ENCODE results near the gene SERPINA12.
"Not testable (repeated sequence)": the region's sequence is repeated elsewhere in the genome, so short reads cannot be mapped to it uniquely, and the experiment has no call there.

SERPINA12 gene

DNA sequence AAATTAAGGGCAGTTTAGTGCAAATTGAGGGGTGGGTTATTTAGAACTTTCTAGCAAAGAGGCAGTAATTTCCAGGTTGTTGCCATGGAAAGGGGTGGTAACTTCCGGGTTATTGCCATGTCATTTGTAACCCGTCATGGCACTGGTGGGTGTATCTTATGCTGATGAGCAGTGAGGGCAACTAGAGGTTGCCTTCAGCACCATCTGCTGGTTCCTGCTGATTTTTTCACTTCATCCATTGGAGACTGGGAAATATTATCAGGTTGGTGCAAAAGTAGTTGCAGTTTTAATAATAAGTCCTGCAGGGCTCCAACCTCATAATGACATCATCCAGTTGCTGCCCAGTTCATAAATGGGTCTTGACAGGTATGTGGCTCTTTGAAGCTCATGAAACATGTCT is 27.6 kb upstream of the SERPINA12 start:
- no peak for DNase-seq (ENCODE audit: low read depth)

DNA sequence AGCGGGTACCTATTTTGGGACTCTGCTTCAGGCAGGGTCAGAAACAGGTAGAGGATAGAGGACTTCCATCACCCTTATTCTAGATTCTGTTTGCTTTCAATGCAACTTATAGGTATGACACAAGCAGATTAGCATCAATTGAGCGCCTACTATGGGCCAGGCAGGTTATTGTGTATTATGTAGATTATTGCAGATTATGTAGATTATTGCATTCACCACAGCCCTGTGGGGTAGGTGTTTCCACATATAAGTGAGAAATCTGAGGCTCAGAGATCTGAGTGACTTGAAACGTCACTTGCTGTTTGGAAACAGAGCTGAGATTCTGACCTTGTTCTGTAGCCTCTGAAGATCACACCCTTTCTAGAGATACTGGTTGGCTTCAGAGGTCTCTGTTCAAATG is 26.2 kb upstream of the SERPINA12 start:
- DNase-seq (ENCODE audit: low read depth) = no peak

DNA sequence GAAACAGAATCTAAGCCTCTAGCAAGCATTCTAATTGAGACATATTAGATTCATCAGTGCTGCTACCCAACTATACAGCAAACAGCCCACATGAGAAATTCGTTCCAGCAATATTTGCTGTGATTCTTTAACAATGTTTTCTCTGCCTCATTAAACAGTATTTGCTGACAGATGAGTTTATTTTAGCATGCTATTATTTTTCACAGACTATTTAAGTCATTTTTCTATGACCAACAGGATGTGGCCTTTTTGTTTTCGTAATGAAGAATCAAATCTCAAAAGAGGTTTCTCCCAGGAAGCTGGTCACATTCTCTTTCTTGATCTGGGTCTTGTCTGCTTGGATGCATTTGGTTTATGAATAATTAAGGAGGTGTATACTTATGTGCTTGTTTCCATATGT is 23.2 kb upstream of the SERPINA12 start:
- DNase-seq (ENCODE audit: low read depth) = no peak

DNA sequence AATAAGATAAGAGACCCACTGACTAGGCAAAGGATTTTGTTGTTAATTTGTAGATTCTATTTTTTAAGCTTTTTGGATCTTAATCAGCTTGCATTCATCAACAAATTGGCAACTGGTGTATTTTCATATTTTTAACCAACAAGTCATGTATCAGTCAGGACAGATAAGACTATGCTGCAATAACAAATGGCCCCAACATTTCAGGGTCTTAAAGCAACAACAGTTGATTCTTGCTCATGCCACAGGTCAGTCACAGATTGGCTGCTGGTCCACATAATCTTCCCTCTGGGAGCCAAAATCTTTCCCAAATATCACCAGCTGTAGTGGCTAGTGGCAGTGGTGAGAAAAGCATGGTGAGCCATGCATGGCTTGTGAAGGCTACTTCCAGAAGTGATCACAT is 21.9 kb upstream of the SERPINA12 start:
- DNase-seq (ENCODE audit: low read depth) = no peak

DNA sequence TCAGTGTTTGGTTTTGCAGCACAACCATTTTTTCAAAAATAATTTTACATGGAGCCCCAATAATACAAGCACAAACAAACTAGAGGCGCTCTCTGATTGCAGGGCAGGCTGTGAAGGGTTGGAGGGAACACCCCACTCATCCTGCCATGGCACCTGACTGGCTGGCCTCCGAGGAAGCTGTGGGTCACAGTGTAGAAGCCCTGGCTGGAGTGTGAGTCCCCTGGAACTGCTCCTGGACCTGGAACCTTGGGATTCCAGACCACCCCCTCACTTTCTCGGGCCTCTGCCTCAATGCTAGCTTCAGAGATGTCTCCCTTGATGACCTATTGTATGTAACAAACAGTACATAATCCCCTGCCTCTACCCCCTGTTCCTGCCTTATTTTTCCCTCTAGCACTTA is 14.8 kb upstream of the SERPINA12 start:
- no peak for DNase-seq (ENCODE audit: low read depth)

DNA sequence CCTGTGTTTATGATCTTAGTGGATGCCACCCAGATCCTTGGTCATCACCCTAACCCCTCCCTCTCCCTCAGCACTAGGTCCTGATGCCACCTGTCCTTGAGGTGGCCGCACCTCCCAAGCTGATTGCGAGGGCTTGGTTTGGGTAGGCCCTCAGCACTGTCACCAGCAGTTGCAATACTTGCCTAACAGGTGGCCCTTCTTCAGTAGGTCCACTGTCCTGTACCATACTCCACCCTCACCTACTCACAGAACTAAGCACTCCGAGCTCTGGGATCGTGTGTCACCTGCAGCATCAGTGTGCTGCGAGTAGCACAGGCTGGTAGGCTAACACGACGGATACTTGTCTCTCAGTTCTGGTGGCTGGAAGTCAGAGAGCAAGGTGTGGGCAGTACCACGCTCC is 14.0 kb upstream of the SERPINA12 start:
- DNase-seq (ENCODE audit: low read depth) = no peak

DNA sequence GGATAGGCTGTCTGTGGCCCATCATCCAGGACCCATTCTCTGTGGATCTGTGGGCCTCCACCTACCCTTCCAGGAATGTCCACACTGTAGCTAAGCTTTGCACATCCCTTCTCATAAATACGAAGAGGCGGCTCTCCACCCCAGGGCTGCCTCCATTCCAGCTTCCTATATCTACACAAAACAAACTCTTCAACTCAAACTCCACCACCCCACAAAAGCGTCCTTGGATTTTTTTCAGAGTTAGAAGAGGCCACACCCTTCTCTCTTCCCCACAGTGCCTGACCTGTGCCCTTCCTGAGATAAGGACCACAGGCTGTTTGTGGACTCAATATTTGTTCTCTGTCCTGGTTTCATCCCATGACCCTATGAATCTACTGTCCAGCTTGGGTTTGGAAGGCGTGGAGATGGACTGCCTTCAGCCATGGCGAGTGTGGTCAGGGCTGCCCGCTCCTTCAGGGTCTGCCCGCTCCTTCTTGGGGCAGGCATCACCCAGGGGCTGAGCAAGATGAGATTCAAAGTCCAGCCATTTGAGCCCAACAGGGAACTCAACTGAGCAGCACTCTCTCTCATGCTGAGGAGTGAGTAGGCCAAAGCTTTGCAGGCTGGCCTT is 13.0 kb upstream of the SERPINA12 start:
- no peak for DNase-seq (ENCODE audit: low read depth)

DNA sequence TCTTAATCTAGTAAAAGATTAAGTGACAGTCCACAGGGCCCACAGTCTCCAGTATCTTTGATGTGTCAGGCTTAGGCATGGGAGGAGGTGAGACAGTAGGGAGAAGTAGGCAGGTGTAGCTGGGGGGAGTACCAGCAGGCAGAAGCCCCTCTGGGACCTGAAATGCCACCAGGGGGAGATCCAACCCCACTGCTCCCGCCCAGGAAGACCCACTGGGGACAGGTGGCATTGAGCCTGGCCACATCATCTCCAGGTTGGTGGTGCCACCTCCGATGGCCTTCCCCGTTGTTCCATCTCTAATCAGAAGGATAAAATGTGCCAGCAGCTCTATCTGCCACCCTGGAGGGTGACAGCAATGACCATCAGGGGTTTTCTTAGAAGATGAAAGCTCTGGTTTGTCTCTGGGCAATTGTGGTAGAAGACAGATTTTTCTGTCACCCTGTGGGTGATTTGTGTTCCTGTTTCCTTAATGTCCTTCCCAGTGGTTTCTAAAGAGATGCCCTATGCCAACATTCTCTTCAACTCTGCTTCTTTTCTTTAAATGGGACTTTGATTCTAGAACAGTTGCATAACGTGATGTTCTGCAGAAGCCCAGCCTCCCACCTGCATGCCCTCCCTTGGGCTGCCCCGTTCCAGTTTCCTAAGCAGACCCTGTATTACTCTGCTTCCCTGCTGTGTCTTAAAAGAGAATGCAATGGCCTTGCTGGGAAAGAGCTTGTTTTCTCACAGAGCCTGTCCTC is 12.3 kb upstream of the SERPINA12 start:
- DNase-seq (ENCODE audit: low read depth) = no peak

DNA sequence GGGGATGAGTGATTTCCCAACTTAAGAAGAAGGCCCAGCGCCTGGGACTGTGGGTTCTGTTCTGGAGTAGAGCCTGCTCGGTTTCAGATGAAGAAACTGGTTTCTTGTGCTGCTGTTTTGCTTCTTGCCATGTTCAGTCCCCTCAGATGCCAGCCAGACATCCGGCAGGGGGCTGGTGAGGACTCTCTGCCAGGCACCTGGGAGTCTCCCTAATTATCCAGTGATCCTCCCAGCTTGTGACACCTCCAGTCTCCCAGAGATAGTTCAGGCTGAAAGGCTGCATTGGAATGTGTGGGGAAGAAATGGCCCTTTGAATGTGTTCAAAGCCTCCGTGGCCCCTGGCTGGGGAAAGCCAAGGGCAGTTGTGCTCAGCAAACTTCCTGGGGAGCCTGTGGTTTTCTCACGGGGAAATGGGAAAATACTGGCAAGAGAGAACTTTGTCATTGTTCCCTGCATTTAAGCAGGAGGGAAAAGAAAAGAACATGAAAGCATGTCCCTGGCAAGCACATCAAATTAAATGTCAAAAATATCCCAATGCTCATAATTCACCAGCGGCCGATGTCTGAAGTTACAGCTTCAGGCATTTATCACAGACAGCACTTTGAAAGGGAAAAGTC is 8.5 kb upstream of the SERPINA12 start:
- no peak for DNase-seq (ENCODE audit: low read depth)

DNA sequence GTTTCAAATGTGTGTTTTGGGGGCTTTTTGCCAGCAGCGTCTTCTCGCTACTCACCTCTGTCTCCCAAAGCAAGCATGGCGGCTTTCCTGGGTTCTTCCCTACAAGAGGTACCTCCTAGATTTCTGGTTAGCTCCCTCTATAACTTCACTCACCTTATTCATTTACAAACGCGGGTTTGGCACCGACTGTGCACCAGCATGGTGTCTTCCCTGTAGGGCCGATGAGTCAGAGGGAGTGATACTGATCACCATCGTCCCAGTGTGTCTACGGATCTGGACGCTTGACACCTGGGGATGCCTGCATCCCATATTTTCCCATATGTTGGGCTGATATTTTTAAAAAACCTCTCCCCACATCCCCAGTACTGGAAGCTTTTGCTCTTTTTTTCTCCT is 8.0 kb upstream of the SERPINA12 start:
- no peak for DNase-seq (ENCODE audit: low read depth)

DNA sequence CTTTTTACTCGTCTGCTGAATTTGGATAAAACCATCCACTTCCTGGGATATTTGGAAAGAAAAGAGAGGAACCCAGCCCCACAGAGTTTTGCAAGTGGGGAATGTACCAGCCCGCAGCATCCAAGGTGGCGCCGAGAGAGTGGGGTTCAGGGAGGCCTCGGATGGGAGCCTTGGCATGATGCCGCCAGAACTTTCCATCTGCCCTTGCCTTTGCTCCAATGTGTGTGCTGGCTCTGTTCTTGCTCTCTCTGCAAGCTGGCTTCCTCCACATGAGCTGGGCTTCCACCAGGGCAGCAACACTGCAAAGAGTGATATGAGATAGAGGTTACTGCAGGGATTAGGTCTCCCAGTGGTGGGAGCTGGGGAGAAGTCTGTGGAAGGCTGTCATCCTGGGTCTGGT is 6.6 kb upstream of the SERPINA12 start:
- DNase-seq (ENCODE audit: low read depth) = no peak

DNA sequence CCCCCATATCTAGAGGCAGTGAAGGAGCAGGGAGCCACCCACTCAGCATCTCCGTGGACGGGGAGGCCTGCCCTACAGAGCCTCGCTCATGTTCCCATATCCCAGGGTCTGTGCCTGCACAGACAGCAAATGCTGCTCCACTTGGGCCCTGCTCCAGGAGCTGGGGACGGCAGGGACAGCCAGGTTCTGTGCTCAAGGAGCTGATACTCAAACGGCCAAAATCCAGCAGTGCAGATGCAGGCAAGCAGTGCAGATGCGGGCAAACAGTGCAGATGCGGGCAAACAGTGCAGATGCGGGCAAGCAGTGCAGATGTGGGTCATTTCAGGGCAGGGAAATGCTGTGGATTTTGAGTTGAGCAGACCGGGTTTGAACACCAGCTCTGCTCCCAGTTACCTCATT is 6.2 kb upstream of the SERPINA12 start:
- DNase-seq (ENCODE audit: low read depth) = no peak

DNA sequence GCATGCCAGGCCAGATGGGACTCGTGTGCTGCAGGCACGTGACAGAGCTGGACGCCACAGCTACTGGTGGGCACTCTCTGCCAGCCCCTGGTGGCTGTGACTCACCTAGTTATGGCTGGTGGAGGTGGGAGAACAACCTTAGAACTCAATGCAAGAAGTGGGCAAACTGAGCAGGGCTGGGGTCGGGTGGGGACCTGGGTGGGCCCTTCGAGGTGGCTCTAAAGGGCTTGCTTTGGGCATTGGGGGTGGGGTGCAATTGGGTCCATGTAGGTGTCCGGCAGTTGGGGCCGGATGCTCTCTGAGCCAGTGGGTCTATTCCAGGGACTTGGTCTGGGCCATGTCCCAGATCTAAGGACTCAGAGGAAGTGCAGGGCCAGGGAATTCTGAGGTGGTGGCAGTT is 5.1 kb upstream of the SERPINA12 start:
- DNase-seq (ENCODE audit: low read depth) = no peak

DNA sequence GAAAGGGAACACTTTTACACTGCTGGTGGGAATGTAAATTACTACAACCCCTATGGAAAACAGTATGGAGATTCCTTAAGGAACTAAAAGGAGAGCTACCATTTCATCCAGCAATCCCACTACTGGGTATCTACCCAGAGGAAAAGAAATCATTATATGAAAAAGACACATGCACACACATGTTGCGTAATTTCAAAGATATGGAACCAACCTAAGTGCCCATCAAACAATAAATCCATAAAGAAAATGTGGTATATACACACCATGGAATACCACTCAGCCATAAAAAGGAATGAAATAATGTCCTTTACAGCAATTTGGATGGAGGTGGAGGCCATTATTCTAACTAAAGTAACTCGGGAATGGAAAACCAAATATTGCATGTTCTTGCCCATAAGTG is 1.2 kb upstream of the SERPINA12 start:
- DNase-seq (ENCODE audit: low read depth) = not testable (repeated sequence)

DNA sequence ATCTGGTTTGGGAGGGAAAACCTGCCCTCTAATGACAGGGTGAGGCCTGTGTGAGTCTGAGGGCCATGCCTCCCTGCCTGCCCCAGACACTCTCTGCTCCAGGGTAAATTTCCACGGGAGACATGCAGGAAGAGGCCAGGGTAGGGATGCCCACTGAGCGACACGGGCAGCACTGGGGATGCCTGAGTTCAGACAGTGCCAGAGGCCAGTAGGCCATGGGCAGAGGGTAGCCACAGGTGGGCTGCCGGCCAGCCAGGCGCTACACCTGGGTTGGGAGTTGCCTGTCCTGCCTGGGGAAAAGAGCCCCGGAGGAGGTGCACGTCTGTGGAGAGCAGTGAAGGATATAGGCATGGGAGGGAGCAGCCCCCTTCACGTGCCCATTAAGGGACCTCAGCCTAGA is 3.6 kb downstream of the SERPINA12 start:
- no peak for DNase-seq (ENCODE audit: low read depth)

DNA sequence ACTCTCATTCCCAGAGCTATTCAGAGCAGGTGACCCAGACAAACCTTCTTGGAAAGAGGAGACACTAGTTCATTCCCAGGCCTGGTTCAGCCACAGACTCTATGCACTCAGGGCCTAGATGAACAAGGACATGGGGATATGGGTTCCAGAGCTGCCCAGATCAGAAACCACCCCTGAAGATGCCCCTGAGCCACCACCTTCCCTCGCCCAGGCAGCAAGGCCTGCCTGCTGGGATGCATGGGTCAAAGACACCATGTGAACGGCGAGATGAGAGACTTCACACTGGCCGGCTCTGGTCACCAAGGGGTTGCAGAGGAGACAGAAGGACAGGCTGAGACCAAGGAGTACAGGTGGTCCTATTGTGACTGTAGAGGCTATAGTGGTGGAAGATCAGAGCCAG is 4.1 kb downstream of the SERPINA12 start:
- no peak for DNase-seq (ENCODE audit: low read depth)

DNA sequence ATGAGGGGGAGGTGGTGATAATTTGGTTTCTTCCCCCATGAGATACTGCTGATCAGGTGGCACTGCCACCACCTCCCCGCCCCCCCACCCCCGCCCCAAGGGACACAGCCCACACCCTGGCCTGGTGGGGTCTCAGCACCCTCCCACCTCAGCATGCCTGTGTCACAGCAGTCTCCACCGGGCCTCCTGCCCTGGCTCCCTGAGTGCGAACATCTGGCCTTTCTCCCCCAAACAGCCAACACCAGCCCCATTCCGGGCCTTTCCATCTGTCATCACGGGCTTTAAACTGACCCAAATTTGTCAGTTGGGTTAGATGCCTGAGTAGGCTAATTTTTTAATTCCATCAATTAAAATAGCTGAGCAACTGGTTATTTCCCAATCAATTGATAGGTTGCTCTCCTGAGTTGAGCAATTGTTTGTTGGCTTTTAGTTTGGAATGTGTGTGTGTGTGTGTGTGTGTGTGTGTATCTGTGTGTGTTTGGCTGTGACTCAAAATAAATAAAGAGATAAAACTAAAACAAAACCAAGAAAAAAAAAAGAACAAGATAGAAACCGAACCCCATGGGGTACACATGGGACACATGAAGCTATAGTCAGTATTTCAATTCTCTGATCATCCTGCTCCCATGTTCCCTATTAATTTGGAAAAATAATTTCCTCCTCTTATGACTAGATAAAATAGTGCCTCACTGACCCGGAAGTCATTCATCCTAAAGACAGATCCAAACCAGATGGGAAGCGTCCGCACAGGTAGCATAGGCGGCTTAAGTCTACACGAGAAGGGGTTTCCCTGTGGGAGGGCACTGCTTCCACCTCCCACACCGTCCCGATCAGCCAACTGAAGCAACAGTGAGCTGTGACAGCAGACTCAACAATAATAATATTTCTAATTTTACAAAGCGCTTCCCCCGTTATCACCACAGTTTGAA is 7.4 kb downstream of the SERPINA12 start:
- DNase-seq (ENCODE audit: low read depth) = no peak

DNA sequence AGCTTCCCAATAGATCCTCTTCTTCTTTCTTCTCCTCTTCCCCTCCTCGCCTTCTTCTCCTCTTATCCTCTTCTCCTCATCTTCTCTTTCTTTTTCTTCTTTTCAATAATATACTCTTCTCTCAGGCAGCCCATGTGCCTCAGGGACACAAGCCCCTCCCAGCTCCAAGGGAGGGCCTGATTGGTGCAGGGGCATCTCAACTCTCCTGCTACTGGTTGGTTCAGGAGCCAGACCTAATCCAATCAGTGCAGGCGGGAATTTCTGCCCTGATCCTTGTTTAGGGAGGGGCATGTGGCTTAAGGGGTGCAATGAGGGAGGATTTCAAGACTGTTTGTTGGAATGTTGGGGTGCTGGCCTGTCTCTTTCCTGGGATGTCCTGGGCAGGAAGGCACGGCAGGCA is 9.0 kb downstream of the SERPINA12 start:
- DNase-seq (ENCODE audit: low read depth) = no peak

DNA sequence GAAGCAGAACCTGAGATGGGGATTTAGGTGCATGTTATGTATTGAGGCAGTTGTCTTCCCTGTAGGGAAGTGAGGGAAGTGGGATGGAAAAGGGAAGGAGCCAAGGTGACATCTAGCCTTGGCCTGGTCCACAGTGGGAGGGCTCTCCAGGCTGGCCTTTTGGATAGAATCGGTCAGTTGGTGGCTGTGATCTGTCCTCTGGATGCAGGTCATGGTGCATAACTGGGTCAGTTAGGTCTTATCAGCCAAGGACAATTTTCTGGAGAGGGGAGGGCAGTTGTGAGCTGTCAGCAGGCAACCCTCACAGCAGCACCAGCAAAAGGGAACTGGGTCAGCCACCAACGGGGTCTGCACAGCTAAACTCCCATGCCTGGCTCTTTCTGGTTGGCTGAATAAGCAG is 9.6 kb downstream of the SERPINA12 start:
- no peak for DNase-seq (ENCODE audit: low read depth)

DNA sequence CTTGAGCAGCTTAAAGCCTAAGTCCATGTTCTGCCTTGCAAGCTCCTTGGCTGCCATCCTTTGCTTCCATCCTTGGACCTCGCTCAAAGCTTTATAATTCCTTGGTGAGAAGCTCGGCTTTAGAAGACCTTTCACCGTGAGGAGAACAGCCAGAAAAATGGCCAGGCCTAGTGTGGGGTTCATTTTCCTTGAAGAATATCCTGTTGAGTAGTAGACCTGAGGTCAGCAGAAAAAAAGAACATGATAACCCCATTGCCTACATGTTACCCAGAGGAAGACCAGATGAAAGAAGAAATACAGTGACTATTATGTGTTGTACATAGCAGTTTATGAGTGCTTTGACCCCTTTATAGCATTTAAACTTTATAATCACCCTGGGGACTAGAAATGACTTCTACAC is 11.1 kb downstream of the SERPINA12 start:
- DNase-seq (ENCODE audit: low read depth) = no peak

DNA sequence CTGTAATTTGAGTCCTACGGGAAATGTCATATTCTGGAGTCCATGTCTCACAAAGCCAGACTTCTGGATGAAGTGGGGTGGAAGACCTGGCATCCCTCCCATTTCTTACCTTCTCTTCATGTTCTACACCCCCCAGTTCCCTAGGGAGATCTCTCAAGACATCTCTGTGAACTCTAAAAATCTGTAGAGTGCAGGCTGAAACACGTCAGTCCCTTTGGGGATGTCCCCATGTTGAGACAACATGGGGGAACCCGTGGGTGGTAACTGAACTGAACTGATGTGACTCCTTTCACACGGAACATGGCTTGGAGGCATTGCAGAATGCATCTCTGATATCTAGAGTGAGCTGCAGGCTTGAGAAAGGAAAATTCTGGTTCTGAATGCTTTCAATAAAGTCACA is 15.2 kb downstream of the SERPINA12 start:
- no peak for DNase-seq (ENCODE audit: low read depth)

DNA sequence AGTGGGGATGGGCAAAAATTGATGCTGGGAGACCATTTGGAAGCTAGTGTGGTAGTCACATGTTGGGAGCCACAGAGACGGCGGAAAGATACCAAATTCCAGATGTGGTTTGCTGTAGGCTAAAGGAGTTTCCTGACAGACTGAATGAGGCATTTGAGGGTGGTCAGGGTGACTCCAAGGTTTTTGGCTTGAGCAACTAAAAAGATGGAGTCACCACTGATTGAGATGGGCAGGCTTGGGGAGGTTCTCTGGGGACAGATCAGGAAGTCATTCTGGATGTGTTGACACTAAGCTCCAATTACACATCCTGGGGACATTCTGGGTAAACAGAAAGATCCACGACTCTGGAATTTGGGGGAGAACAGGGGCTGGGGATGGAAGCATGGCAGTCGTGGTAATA is 17.8 kb downstream of the SERPINA12 start:
- no peak for DNase-seq (ENCODE audit: low read depth)

DNA sequence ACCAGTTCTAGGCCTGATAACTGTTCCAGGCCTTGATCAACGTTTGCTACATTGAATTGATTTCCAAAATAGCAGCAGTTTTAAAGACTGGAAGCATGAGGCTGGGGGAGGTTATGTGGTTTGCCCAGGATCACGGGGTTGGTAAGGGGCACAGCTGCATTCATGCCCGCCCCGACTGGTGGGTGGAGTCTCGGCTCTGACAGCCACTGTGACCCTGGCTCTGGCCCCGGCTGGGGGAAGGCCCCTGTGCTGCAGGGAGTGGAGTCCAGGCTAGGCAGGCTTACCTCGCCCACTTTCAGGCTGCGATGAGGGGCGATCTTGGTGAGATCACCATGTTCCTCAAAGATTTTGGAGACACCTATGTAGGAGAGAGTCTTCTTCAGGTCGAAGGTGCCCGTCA is 19.9 kb downstream of the SERPINA12 start:
- no peak for DNase-seq (ENCODE audit: low read depth)
